GM23248 (cell line): ENCODE results near the gene C1QTNF2. TPM values are rescaled to one million over a fixed set of nuclear protein-coding genes. Genes with fewer than 3 reads are reported as not detected.
A peak's percentile ranks its signal among the peaks of the same experiment; 100 is the strongest.

ENCODE experiments used
- DNase-seq: peaks from one replicate; pipeline ENCODE4 v3.0.0-alpha.2; 2015
- H2AFZ ChIP-seq: fragments of 200-600 bp; sonication (generic); 2 replicates; pipeline ENCODE4 v1.6.1; 2016; ENCODE audit warnings: antibody characterized with exemption
- H3F3A ChIP-seq: fragments of 200-600 bp; sonication (generic); 2 replicates; pipeline ENCODE4 v1.6.1; 2016; ENCODE audit warnings: mild to moderate bottlenecking, antibody characterized with exemption, mixed run types; ENCODE audit not compliant: insufficient read depth
- H3K27ac ChIP-seq: fragments of 200-600 bp; sonication (generic); 2 replicates; pipeline ENCODE4 v1.5.1; 2016; ENCODE audit warnings: mild to moderate bottlenecking
- H3K27me3 ChIP-seq: fragments of 200-600 bp; sonication (generic); replicated peaks from 2 replicates; pipeline ENCODE4 v1.6.1; 2016; ENCODE audit warnings: mild to moderate bottlenecking; ENCODE audit not compliant: insufficient read depth
- H3K36me3 ChIP-seq: fragments of 200-600 bp; sonication (generic); 2 replicates; pipeline ENCODE4 v1.6.1; 2016; ENCODE audit warnings: low read depth, mild to moderate bottlenecking
- H3K4me1 ChIP-seq: fragments of 200-600 bp; sonication (generic); 2 replicates; pipeline ENCODE4 v1.6.1; 2016; ENCODE audit warnings: mild to moderate bottlenecking; ENCODE audit not compliant: insufficient read depth
- H3K4me2 ChIP-seq: fragments of 200-600 bp; sonication (generic); one replicate; pipeline ENCODE4 v1.6.1; 2016; ENCODE audit warnings: mild to moderate bottlenecking; ENCODE audit not compliant: unreplicated experiment
- H3K4me3 ChIP-seq: fragments of 200-600 bp; sonication (generic); 2 replicates; pipeline ENCODE4 v1.5.1; 2016; ENCODE audit warnings: mild to moderate bottlenecking
- H3K79me2 ChIP-seq: fragments of 200-600 bp; sonication (generic); 2 replicates; pipeline ENCODE4 v1.6.1; 2016; ENCODE audit warnings: mild to moderate bottlenecking; ENCODE audit not compliant: insufficient read depth
- H3K9ac ChIP-seq: fragments of 200-600 bp; sonication (generic); 2 replicates; pipeline ENCODE4 v1.6.1; 2016; ENCODE audit warnings: mild to moderate bottlenecking
- H3K9me2 ChIP-seq: fragments of 200-600 bp; sonication (generic); 2 replicates; pipeline ENCODE4 v1.6.1; 2016; ENCODE audit warnings: mixed run types, mild to moderate bottlenecking, moderate library complexity; ENCODE audit not compliant: insufficient read depth
- H3K9me3 ChIP-seq: fragments of 200-600 bp; sonication (generic); one replicate; pipeline ENCODE4 v1.6.1; 2017; ENCODE audit warnings: low read depth
- H4K20me1 ChIP-seq: fragments of 200-600 bp; sonication (generic); 2 replicates; pipeline ENCODE4 v1.6.0; 2016; ENCODE audit not compliant: insufficient read depth
- EZH2 ChIP-seq: fragments of 200-600 bp; sonication (generic); IDR thresholded peaks from 2 replicates; pipeline ENCODE4 v1.6.1; 2018; ENCODE audit warnings: antibody characterized with exemption, mild to moderate bottlenecking; ENCODE audit not compliant: insufficient read depth, poor library complexity, severe bottlenecking
- EZH2phosphoT487 ChIP-seq: fragments of 200-600 bp; sonication (generic); IDR thresholded peaks from 2 replicates; pipeline ENCODE4 v1.6.1; 2018; ENCODE audit warnings: antibody characterized with exemption, moderate library complexity, mild to moderate bottlenecking, low read depth; ENCODE audit not compliant: insufficient read depth
- WGBS, 2 experiments: methylation state at CpG; one replicate each; pipeline ENCODE4 v1.1.6; 2015 to 2017; ENCODE audit warnings: low lambda C conversion rate in 2 of 2, low coverage in 1 of 2; ENCODE audit errors: missing lambda C conversion rate in 2 of 2; 5-methylcytosine and 5-hydroxymethylcytosine counted together
- in situ Hi-C: fragments of 300-500 bp; cut with MboI; formaldehyde crosslinking; loops from 2 replicates; pipeline ENCODE4 v1.15.0; 2020
- polyA plus RNA-seq: library from polyadenylated mRNA; unstranded; fragments of >200 nt; fragmentation: Nextera tagmentation; extraction: Ambion mirVana; gene quantifications from 2 replicates; pipeline ENCODE4 v1.2.1, GENCODE V29; 2016
- total RNA-seq: library from RNA; depleted of rRNA; stranded (reverse); fragments of >200 nt; shearing (Covaris generic); gene quantifications from 2 replicates; pipeline ENCODE4 v1.2.3, GENCODE V29; 2014

Gene C1QTNF2
- total and polyA plus RNA-seq, 2 experiments from 2014 or later = 0.22 to 0.31 TPM

DNA sequence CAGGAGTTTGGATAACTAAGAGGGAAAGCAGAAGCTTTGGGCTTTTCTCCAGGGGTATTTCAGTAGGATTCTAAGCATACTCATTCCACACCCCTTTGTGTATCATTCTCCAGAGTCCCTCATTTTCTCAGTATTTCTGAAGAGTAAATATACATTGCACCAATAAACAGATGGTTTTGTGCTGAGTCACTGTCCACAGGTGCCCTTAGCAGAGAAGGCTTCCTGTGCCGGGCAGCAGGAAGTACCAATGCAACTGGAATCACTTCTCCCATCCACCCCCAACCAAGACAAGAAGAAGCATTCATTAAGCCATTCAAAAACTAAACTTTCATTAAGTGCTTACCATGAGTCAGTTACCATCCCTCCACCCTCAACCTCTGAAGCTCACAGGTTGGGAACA is 54.5 kb downstream of the C1QTNF2 start:
- H2AFZ ChIP-seq = no peak overlapping the region

GRCh38 chr5:160312960-160313727 is 57.3 kb downstream of the C1QTNF2 start:
- Histone ChIP-seq H3K27ac (no peak overlapping the region), H3K9me2 (no peaks in the 10 kb centered on the region), H3K4me2 (peak overlapping the region; percentile 45), H3K9ac (no peak overlapping the region), H3K36me3 (no peaks in the 10 kb centered on the region), H4K20me1 (no peaks in the 10 kb centered on the region), H3F3A (no peaks in the 10 kb centered on the region), H3K4me1 (no peaks in the 10 kb centered on the region), H3K79me2 (no peaks in the 10 kb centered on the region), H2AFZ (peak overlapping the region; percentile 44; the same call in 1 of the 2 replicates), H3K27me3 (peaks cover 61% of the 10 kb centered on the region), H3K4me3 (peak overlapping the region; percentile 52), H3K9me3 (no peaks in the 10 kb centered on the region)
- TF ChIP-seq EZH2 (peak; percentile 57), EZH2phosphoT487 (0 out of 2 replicates have a peak, but pooled peaks have one; percentile 3)
- DNase-seq = no peak
- 26 to 29% methylated on average over 8 of the region's 8 CpGs for WGBS, 2 experiments
- in situ Hi-C loops = no loop called here

More for the DNA sequence above, 54.5 kb downstream of the C1QTNF2 start:
- Histone ChIP-seq H3K27ac (no peak overlapping the region), H3K9me2 (no peaks in the 10 kb centered on the region), H3K4me2 (no peak overlapping the region), H3F3A (no peaks in the 10 kb centered on the region), H3K79me2 (no peaks in the 10 kb centered on the region), H3K4me1 (no peaks in the 10 kb centered on the region), H3K4me3 (no peak overlapping the region), H3K9me3 (no peaks in the 10 kb centered on the region), H3K9ac (no peak overlapping the region), H3K36me3 (no peaks in the 10 kb centered on the region), H4K20me1 (no peaks in the 10 kb centered on the region), H3K27me3 (peaks cover 56% of the 10 kb centered on the region)
- in situ Hi-C loops = no loop called here
- DNase-seq = no peak
- whole genome bisulfite sequencing, 2 experiments = 48 to 70% methylated on average over 1 of the region's 1 CpG
- no peak for TF ChIP-seq EZH2
- TF ChIP-seq EZH2phosphoT487 = no peak

- DNase-seq = peak; percentile 30
- no peaks in the 10 kb centered on the region for H3K9me3 ChIP-seq
- H3K9ac ChIP-seq = no peak within 1 kb of the TSS
- no peaks in the 10 kb centered on the region for H3K9me2 ChIP-seq
- H3F3A ChIP-seq = no peaks in the 10 kb centered on the region
- H3K36me3 ChIP-seq = no peaks in the 10 kb centered on the region
- peak within 1 kb of the TSS; percentile 44 for H2AFZ ChIP-seq
- 2% methylated on average over 35 to 58 of the region's 84 CpGs for WGBS, 2 experiments
- no peaks in the 10 kb centered on the region for H3K79me2 ChIP-seq
- no peak within 1 kb of the TSS for H3K27ac ChIP-seq
- peak within 1 kb of the TSS; percentile 45 for H3K4me2 ChIP-seq
- in situ Hi-C loops = no loop called here
- H3K27me3 ChIP-seq = peaks cover 57% of the 10 kb centered on the region
- TF ChIP-seq EZH2phosphoT487 (no peak), EZH2 (peak; percentile 10)
- no peaks in the 10 kb centered on the region for H4K20me1 ChIP-seq
- H3K4me1 ChIP-seq = no peaks in the 10 kb centered on the region
- H3K4me3 ChIP-seq = peak within 1 kb of the TSS; percentile 52
Measured at GRCh38 chr5:160312134-160312959, 58.1 kb downstream of the C1QTNF2 start, which contains the start of gene CCNJL. CCNJL (minus strand) TSS chr5:160312564; CDS start chr5:160311923, 641 bp downstream.

DNA sequence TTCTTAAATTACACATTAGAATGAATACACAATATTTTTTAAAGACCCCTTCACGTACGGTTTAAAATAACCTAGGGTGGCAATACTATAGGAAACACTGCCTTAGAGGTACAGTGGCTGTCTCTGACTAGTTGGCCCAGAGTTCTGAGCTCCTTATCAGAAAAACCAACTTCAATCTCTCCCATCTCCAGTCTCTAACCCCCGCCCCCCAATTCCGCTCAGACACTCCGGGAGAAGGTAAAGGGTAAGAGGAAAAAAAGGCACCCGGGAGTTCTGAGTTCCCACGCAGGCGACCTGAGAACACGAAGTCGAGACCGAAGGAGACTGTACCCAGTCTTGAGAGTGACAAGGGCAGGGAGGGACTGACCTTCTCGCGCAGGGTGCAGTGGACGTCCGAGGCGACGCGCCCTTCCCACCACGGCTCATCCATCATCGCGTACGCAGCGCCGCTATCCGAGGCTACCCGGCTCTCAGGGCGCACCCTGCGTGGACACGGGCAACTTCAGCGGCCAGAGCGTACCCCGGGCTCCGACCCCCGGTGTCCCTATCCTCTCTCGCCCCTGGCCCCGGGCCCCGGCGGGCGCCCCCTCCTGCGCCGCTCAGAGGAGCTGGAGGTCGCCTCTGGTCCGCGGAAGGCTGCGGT is 58.8 kb downstream of the C1QTNF2 start:
- in situ Hi-C loops = no loop called here
- Histone ChIP-seq H3K4me1 (no peaks in the 10 kb centered on the region), H3K9ac (no peak overlapping the region), H3F3A (no peaks in the 10 kb centered on the region), H3K4me3 (peak overlapping the region; percentile 52), H3K36me3 (no peaks in the 10 kb centered on the region), H3K27me3 (peaks cover 57% of the 10 kb centered on the region), H3K4me2 (peak overlapping the region; percentile 45), H3K9me3 (no peaks in the 10 kb centered on the region), H3K27ac (no peak overlapping the region), H2AFZ (no peak overlapping the region), H4K20me1 (no peaks in the 10 kb centered on the region), H3K9me2 (no peaks in the 10 kb centered on the region), H3K79me2 (no peaks in the 10 kb centered on the region)
- DNase-seq = no peak
- TF ChIP-seq EZH2phosphoT487 (no peak), EZH2 (peak; percentile 67)
- 11 to 17% methylated on average over 28 to 40 of the region's 45 CpGs for WGBS, 2 experiments
